Inflammatory macrophage treated with lipopolysaccharide for 4 hours (primary cell): ENCODE measurements around the gene FAM229A.
A peak's percentile ranks its signal among the peaks of the same experiment; 100 is the strongest.
"Not testable (repeated sequence)": the region's sequence is repeated elsewhere in the genome, so short reads cannot be mapped to it uniquely, and the experiment has no call there.

Experiments
- DNase-seq: peaks from one replicate; pipeline ENCODE4 v3.0.0-alpha.2; 2020

The FAM229A gene

GRCh38 chr1:32376199-32376598 lies 13.9 kb upstream of the FAM229A start:
- no peak for DNase-seq

- no peak for DNase-seq
Measured at GRCh38 chr1:32373996-32374592, 11.8 kb upstream of the FAM229A start.

GRCh38 chr1:32372149-32372756 lies 10.0 kb upstream of the FAM229A start:
- peak; percentile 28 for DNase-seq

GRCh38 chr1:32367912-32368635 lies 5.8 kb upstream of the FAM229A start:
- DNase-seq = no peak

GRCh38 chr1:32365445-32365844 lies 3.2 kb upstream of the FAM229A start:
- DNase-seq = no peak

GRCh38 chr1:32364836-32365235 lies 2.6 kb upstream of the FAM229A start:
- no peak for DNase-seq

GRCh38 chr1:32363713-32364112 lies 1.4 kb upstream of the FAM229A start:
- no peak for DNase-seq

- peak; percentile 18 for DNase-seq
Measured at GRCh38 chr1:32361674-32362473, 411 bp downstream of the FAM229A start.

- no peak for DNase-seq
Measured at GRCh38 chr1:32361308-32361673, 994 bp downstream of the FAM229A start.

- DNase-seq = no peak
Measured at GRCh38 chr1:32358435-32358834, 3.9 kb downstream of the FAM229A start.

GRCh38 chr1:32357614-32358013 lies 4.7 kb downstream of the FAM229A start:
- no peak for DNase-seq

- no peak for DNase-seq
Measured at GRCh38 chr1:32356478-32356877, 5.8 kb downstream of the FAM229A start.

GRCh38 chr1:32355778-32356177 lies 6.5 kb downstream of the FAM229A start:
- DNase-seq = not testable (repeated sequence)

- no peak for DNase-seq
Measured at GRCh38 chr1:32353886-32354570, 8.3 kb downstream of the FAM229A start.

GRCh38 chr1:32353431-32353830 lies 8.9 kb downstream of the FAM229A start:
- no peak for DNase-seq

- DNase-seq = no peak
Measured at GRCh38 chr1:32352831-32353383, 9.4 kb downstream of the FAM229A start.

GRCh38 chr1:32352239-32352745 lies 10.0 kb downstream of the FAM229A start:
- no peak for DNase-seq

- peak; percentile 70 for DNase-seq
Measured at GRCh38 chr1:32351399-32352238, 10.7 kb downstream of the FAM229A start.

- peak; percentile 56 for DNase-seq
Measured at GRCh38 chr1:32350785-32351398, 11.4 kb downstream of the FAM229A start.

GRCh38 chr1:32349211-32349708 lies 13.0 kb downstream of the FAM229A start:
- peak; percentile 62 for DNase-seq
